Measurements from ENCODE around the gene E2F8. TPM values are rescaled to one million over a fixed set of nuclear protein-coding genes. Genes with fewer than 3 reads are reported as not detected.

The E2F8 gene
- total RNA-seq, 1 experiment from 2014 or later: 18.4 TPM

- CTCF ChIA-PET: no interaction called here
- RAD21 ChIA-PET (ENCODE audit: low non-redundant PET in 1 of 2, low total read pairs in 2 of 2, uncharacterized antibody in 2 of 2, unreplicated experiment in 2 of 2): no interaction called here
- no peaks in the 10 kb centered on the region for H3K9me3 ChIP-seq (ENCODE audit: control insufficient read depth in 1 of 2, insufficient read depth in 1 of 2, low read depth in 1 of 2, low read length in 2 of 2)
- H3K27me3 ChIP-seq (ENCODE audit: insufficient read depth, low read length): no peaks in the 10 kb centered on the region
- peaks cover 17 to 60% of the 10 kb centered on the region in 2 experiments; a peak in 2 of 4 replicates for H3K36me3 ChIP-seq (ENCODE audit: control insufficient read depth in 1 of 2, insufficient read depth in 2 of 2, low read length in 2 of 2)
- POLR2A ChIA-PET: no interaction called here
- no peaks in the 10 kb centered on the region for H4K20me1 ChIP-seq (ENCODE audit: insufficient read depth)
- DNase-seq (ENCODE audit: low read depth, low spot score) (peak; percentile 71), ATAC-seq (peak; percentile 88)
- peaks cover 4 to 24% of the 10 kb centered on the region in 2 experiments for H3K4me1 ChIP-seq (ENCODE audit: control insufficient read depth in 1 of 2, insufficient read depth in 2 of 2, low read length in 2 of 2)
- H3K4me3 ChIP-seq (replicated peaks in 1 of 2; ENCODE audit: low read depth in 1 of 2, low read length in 2 of 2): peak overlapping the region in 1 of 2 experiments; percentile 47; a peak in 2 of 4 replicates
- H3K27ac ChIP-seq (ENCODE audit: low read depth, low read length): peak overlapping the region; percentile 60; the same call in 1 of the 2 replicates
- BruUV-seq (replicated peaks): no TSS peak
- peak overlapping the region; percentile 83 for H3K4me2 ChIP-seq (ENCODE audit: low read length)
- no peaks in the 10 kb centered on the region for H3K79me2 ChIP-seq (ENCODE audit: insufficient read depth, low read length)
- peak overlapping the region; percentile 42 for H3K9ac ChIP-seq (ENCODE audit: low read length)
- no peaks in the 10 kb centered on the region for H3K9me2 ChIP-seq (ENCODE audit: insufficient read depth)
- H2AFZ ChIP-seq (ENCODE audit: low read depth, low read length, poor library complexity, severe bottlenecking): peak overlapping the region; percentile 77
- intact Hi-C loops (cut with micrococcal nuclease): no loop called here
- peak; percentile 80 for TF ChIP-seq SP1 (IDR thresholded peaks at IDR 0.05; ENCODE audit: low read depth)
- peak; percentile 85 for TF ChIP-seq JUND (IDR thresholded peaks at IDR 0.05)
- TF ChIP-seq TCF7L2 (IDR thresholded peaks at IDR 0.05; ENCODE audit: borderline replicate concordance, extremely low read depth, insufficient read depth, insufficient read length): no peak
- no peak for TF ChIP-seq EZH2phosphoT487 (IDR thresholded peaks at IDR 0.05; ENCODE audit: borderline replicate concordance)
- TF ChIP-seq EGR1 (IDR thresholded peaks at IDR 0.05; ENCODE audit: low read depth): no peak
- no peak for TF ChIP-seq MAX (IDR thresholded peaks at IDR 0.05)
- TF ChIP-seq ELF1 (IDR thresholded peaks at IDR 0.05; ENCODE audit: borderline replicate concordance, low read depth): no peak; the same call in 1 of the 2 replicates
- 0 out of 2 replicates have a peak, but pooled peaks have one; percentile 20 for TF ChIP-seq SRF (IDR thresholded peaks at IDR 0.05; ENCODE audit: low read depth)
- TF ChIP-seq CTCF (IDR thresholded peaks at IDR 0.05 in 2 of 3, conservative IDR thresholded peaks at IDR 0.05 in 1 of 3; ENCODE audit: borderline replicate concordance in 1 of 3, insufficient read depth in 1 of 3, low read depth in 2 of 3, low read length in 2 of 3): no peak
- no peak for TF ChIP-seq RAD21 (IDR thresholded peaks at IDR 0.05; ENCODE audit: low read depth)
- no peak for TF ChIP-seq ZNF274 (IDR thresholded peaks at IDR 0.05; ENCODE audit: low read depth, low read length)
- no peak for TF ChIP-seq REST (IDR thresholded peaks at IDR 0.05; ENCODE audit: low read depth)
- no peak for TF ChIP-seq POLR2A (IDR thresholded peaks at IDR 0.05; ENCODE audit: borderline replicate concordance, extremely low read depth, insufficient read depth, insufficient read length)
- TF ChIP-seq SIN3A (IDR thresholded peaks at IDR 0.05; ENCODE audit: low read depth): no peak
- TF ChIP-seq CEBPB (IDR thresholded peaks at IDR 0.05; ENCODE audit: low read depth): 0 out of 2 replicates have a peak, but pooled peaks have one; percentile 42
- TF ChIP-seq ATF3 (IDR thresholded peaks at IDR 0.05): no peak
- TF ChIP-seq YY1 (IDR thresholded peaks at IDR 0.05; ENCODE audit: extremely low read depth, insufficient replicate concordance, low read depth, low read length): peak; percentile 24
- TF ChIP-seq ZFX (IDR thresholded peaks at IDR 0.05): no peak
- TF ChIP-seq CBX3 (IDR thresholded peaks at IDR 0.05; ENCODE audit: low read depth): peak; percentile 51; the same call in 1 of the 2 replicates
- peak; percentile 91 for TF ChIP-seq FOSL1 (IDR thresholded peaks at IDR 0.05; ENCODE audit: low read depth)
- TF ChIP-seq POLR2AphosphoS5 (IDR thresholded peaks at IDR 0.05; ENCODE audit: low read depth, low read length): peak; percentile 39; the same call in 1 of the 2 replicates
- no peak for TF ChIP-seq EZH2 (IDR thresholded peaks at IDR 0.05)
These were observed 7.7 kb downstream of the E2F8 start for GRCh38 chr11:19232910-19233503.

All from HCT116 (cell line).